H1 (cell line): ENCODE results near the gene ASPG. TPM values are rescaled to one million over a fixed set of nuclear protein-coding genes. Genes with fewer than 3 reads are reported as not detected.
A peak's percentile ranks its signal among the peaks of the same experiment; 100 is the strongest.

Experiments
- CTCF ChIA-PET: fragments of 300-600 bp; sonication (Branson Sonifier 250); formaldehyde crosslinking; loops from one replicate; lab custom pipeline; 2021; ENCODE audit not compliant: partially characterized antibody; lab: Charles Lee
- POLR2A ChIA-PET: fragments of 300-600 bp; sonication (Branson Sonifier 250); formaldehyde crosslinking; loops from one replicate; lab custom pipeline; 2021; ENCODE audit warnings: inconsistent platforms; ENCODE audit not compliant: partially characterized antibody; lab: Charles Lee
- DNase-seq, 2 experiments: peaks; one replicate each; pipeline versions ENCODE4 v3.0.0 to v3.0.0-alpha.2; 2010 to 2022; ENCODE audit warnings: low spot score in 2 of 2, low read depth in 1 of 2, mixed read lengths in 1 of 2
- FAIRE-seq: peaks from 2 replicates; lab custom pipeline; 2011; peaks lifted over from hg19 to GRCh38; lab: Jason Lieb, UNC
- H2AFZ ChIP-seq: 2 replicates; pipeline ENCODE4 v1.8.1; 2012; ENCODE audit warnings: low read length, inconsistent platforms
- H2AK5ac ChIP-seq: 2 replicates; pipeline ENCODE4 v1.6.1; 2013; ENCODE audit warnings: low read depth, low read length
- H2BK120ac ChIP-seq: replicated peaks from 2 replicates; pipeline ENCODE3; 2013; ENCODE audit warnings: low read depth, low read length, inconsistent platforms
- H2BK12ac ChIP-seq: 2 replicates; pipeline ENCODE4 v1.6.1; 2013; ENCODE audit warnings: low read depth, low read length
- H2BK15ac ChIP-seq: 2 replicates; pipeline ENCODE4 v1.6.1; 2013; ENCODE audit warnings: low read length
- H2BK20ac ChIP-seq: 2 replicates; pipeline ENCODE4 v1.6.1; 2013; ENCODE audit warnings: low read length
- H2BK5ac ChIP-seq: 2 replicates; pipeline ENCODE4 v1.6.1; 2013; ENCODE audit warnings: low read depth, low read length
- H3K14ac ChIP-seq: 2 replicates; pipeline ENCODE4 v1.6.1; 2013; ENCODE audit warnings: inconsistent platforms; ENCODE audit not compliant: insufficient read length
- H3K18ac ChIP-seq: 2 replicates; pipeline ENCODE4 v1.6.1; 2013; ENCODE audit warnings: low read length; ENCODE audit errors: extremely low read depth
- H3K23ac ChIP-seq: 2 replicates; pipeline ENCODE4 v1.6.1; 2013; ENCODE audit warnings: inconsistent platforms; ENCODE audit not compliant: insufficient read length
- H3K23me2 ChIP-seq: 2 replicates; pipeline ENCODE4 v1.6.1; 2013; ENCODE audit warnings: low read depth, low read length
- H3K27ac ChIP-seq: 2 replicates; pipeline ENCODE4 v1.6.1; 2011; ENCODE audit warnings: low read depth, low read length, inconsistent platforms
- H3K27me3 ChIP-seq, 4 experiments: replicated peaks in 1 of 4; 1 replicate in 1 of 4; 2 replicates in 3 of 4; pipeline versions ENCODE4 v1.6.1 to v1.8.1; 2011 to 2013; ENCODE audit warnings: low read length in 3 of 4, mild to moderate bottlenecking in 3 of 4, inconsistent platforms in 2 of 4, mixed read lengths in 2 of 4, moderate library complexity in 1 of 4; ENCODE audit not compliant: control insufficient read depth in 3 of 4, insufficient read depth in 3 of 4; ENCODE audit errors: extremely low read depth in 1 of 4
- H3K36me3 ChIP-seq, 4 experiments: 2 replicates each; pipeline versions ENCODE4 v1.6.1 to v1.8.1; 2011 to 2013; ENCODE audit warnings: mild to moderate bottlenecking in 4 of 4, low read length in 3 of 4, moderate library complexity in 2 of 4, control low read depth in 1 of 4, inconsistent platforms in 1 of 4; ENCODE audit not compliant: insufficient read depth in 4 of 4, control insufficient read depth in 2 of 4
- H3K4ac ChIP-seq: replicated peaks from 2 replicates; pipeline ENCODE3; 2013; ENCODE audit warnings: low read length, low read depth, mixed read lengths, inconsistent platforms; ENCODE audit not compliant: insufficient read length
- H3K4me1 ChIP-seq, 4 experiments: replicated peaks in 1 of 4; 1 replicate in 1 of 4; 2 replicates in 3 of 4; pipeline versions ENCODE4 v1.6.1 to v1.8.1; 2011 to 2013; ENCODE audit warnings: low read length in 3 of 4, inconsistent platforms in 2 of 4, mixed read lengths in 1 of 4; ENCODE audit not compliant: insufficient read depth in 4 of 4, control insufficient read depth in 3 of 4
- H3K4me2 ChIP-seq, 2 experiments: 2 replicates each; pipeline versions ENCODE4 v1.6.1 to v1.8.1; 2011 to 2013; ENCODE audit warnings: low read depth in 2 of 2, low read length in 2 of 2, control low read depth in 1 of 2, inconsistent platforms in 1 of 2, mild to moderate bottlenecking in 1 of 2; ENCODE audit not compliant: insufficient read depth in 1 of 2
- H3K4me3 ChIP-seq, 4 experiments: fragments of 200-600, 300-600 bp in 1 of 4; sonication (generic), shearing (Covaris generic), sonication (Bioruptor Twin) in 1 of 4; 2 replicates each; pipeline versions ENCODE4 v1.5.1 to v1.8.1; 2011 to 2016; ENCODE audit warnings: low read length in 4 of 4, low read depth in 3 of 4, control low read depth in 2 of 4, inconsistent platforms in 2 of 4, mild to moderate bottlenecking in 2 of 4, mixed read lengths in 1 of 4, moderate library complexity in 1 of 4; ENCODE audit not compliant: insufficient read depth in 2 of 4; ENCODE audit errors: extremely low read depth in 1 of 4
- H3K56ac ChIP-seq: replicated peaks from 2 replicates; pipeline ENCODE3; 2013; ENCODE audit warnings: low read depth, mild to moderate bottlenecking, mixed read lengths, low read length, inconsistent platforms; ENCODE audit not compliant: insufficient read length
- H3K79me1 ChIP-seq: 2 replicates; pipeline ENCODE4 v1.6.1; 2013; ENCODE audit warnings: low read depth, low read length, control low read depth
- H3K79me2 ChIP-seq, 2 experiments: 2 replicates each; pipeline versions ENCODE4 v1.6.1 to v1.8.1; 2012 to 2013; ENCODE audit warnings: low read length in 2 of 2, mild to moderate bottlenecking in 2 of 2, inconsistent platforms in 1 of 2; ENCODE audit not compliant: insufficient read depth in 2 of 2, control insufficient read depth in 1 of 2
- H3K9ac ChIP-seq, 4 experiments: replicated peaks in 1 of 4; 1 replicate in 1 of 4; 2 replicates in 3 of 4; pipeline versions ENCODE4 v1.6.1 to v1.8.1; 2011 to 2013; ENCODE audit warnings: low read depth in 3 of 4, low read length in 3 of 4, control low read depth in 2 of 4, mild to moderate bottlenecking in 2 of 4, moderate library complexity in 2 of 4, inconsistent platforms in 1 of 4; ENCODE audit errors: extremely low read depth in 1 of 4
- H3K9me3 ChIP-seq, 2 experiments: 2 replicates each; pipeline versions ENCODE4 v1.6.1 to v1.8.1; 2012 to 2013; ENCODE audit warnings: mild to moderate bottlenecking in 2 of 2, moderate library complexity in 2 of 2, control low read depth in 1 of 2, inconsistent platforms in 1 of 2, low read depth in 1 of 2, low read length in 1 of 2, mixed read lengths in 1 of 2; ENCODE audit not compliant: insufficient read depth in 2 of 2
- H4K20me1 ChIP-seq, 2 experiments: replicated peaks in 1 of 2; 2 replicates each; pipeline versions ENCODE3 to v1.8.1; 2011 to 2013; ENCODE audit warnings: inconsistent platforms in 2 of 2, low read length in 2 of 2, mild to moderate bottlenecking in 1 of 2; ENCODE audit not compliant: insufficient read depth in 2 of 2, control insufficient read depth in 1 of 2
- H4K5ac ChIP-seq: 2 replicates; pipeline ENCODE4 v1.6.1; 2013; ENCODE audit warnings: low read length, low read depth, mixed read lengths, inconsistent platforms; ENCODE audit not compliant: insufficient read length
- H4K8ac ChIP-seq: 2 replicates; pipeline ENCODE4 v1.8.0; 2013; ENCODE audit warnings: mild to moderate bottlenecking, moderate library complexity, low read length, inconsistent platforms; ENCODE audit not compliant: insufficient read depth; ENCODE audit errors: extremely low read depth
- H4K91ac ChIP-seq: replicated peaks from 2 replicates; pipeline ENCODE3; 2013; ENCODE audit warnings: low read length, mixed read lengths, inconsistent platforms; ENCODE audit not compliant: insufficient read length
- CBX5 ChIP-seq: fragments of 300-800, 300-1000 bp; sonication (generic); IDR thresholded peaks from 2 replicates; pipeline ENCODE4 v1.7.1; 2016; ENCODE audit warnings: antibody characterized with exemption, low read length, low read depth
- JUN ChIP-seq: IDR thresholded peaks from 2 replicates; pipeline ENCODE4 v1.6.1; 2011; ENCODE audit warnings: low read depth, mild to moderate bottlenecking, improper control_type of control experiment, low read length
- KDM1A ChIP-seq: fragments of 200-600, 300-600 bp; sonication (generic); IDR thresholded peaks from 2 replicates; pipeline ENCODE4 v1.7.1; 2016; ENCODE audit warnings: mild to moderate bottlenecking, low read length, borderline replicate concordance
- POU5F1 ChIP-seq: IDR thresholded peaks from 2 replicates; pipeline ENCODE4 v1.6.1; 2011; ENCODE audit warnings: low read depth, mild to moderate bottlenecking, low read length, moderate library complexity
- RFX5 ChIP-seq: IDR thresholded peaks from 2 replicates; pipeline ENCODE4 v1.6.1; 2011; ENCODE audit warnings: low read depth, low read length, improper control_type of control experiment, borderline replicate concordance
- SP4 ChIP-seq: IDR thresholded peaks from 2 replicates; pipeline ENCODE4 v1.6.1; 2012; ENCODE audit warnings: low read length, inconsistent platforms
- WGBS, 2 experiments: shearing (Covaris generic) in 1 of 2; methylation state at CpG; one replicate each; pipeline versions ENCODE4 v1.1.6 to v1.1.7; 2013 to 2015; ENCODE audit warnings: low lambda C conversion rate in 2 of 2, mixed read lengths in 2 of 2, inconsistent platforms in 1 of 2, low coverage in 1 of 2, missing lambda C conversion rate in 1 of 2; ENCODE audit not compliant: insufficient replicate concordance in 2 of 2, insufficient coverage in 1 of 2, insufficient read length in 1 of 2; ENCODE audit errors: extremely low coverage in 1 of 2, missing lambda C conversion rate in 1 of 2; 5-methylcytosine and 5-hydroxymethylcytosine counted together
- polyA plus RNA-seq, 7 experiments: library from polyadenylated mRNA; depleted of rRNA in 3 of 7; stranded (reverse) in 5 of 7; unstranded in 2 of 7; fragments of >200 nt in 5 of 7; fragments of 200-250 nt in 2 of 7; gene quantifications; 1 replicate in 5 of 7; 2 replicates in 1 of 7; 4 replicates in 1 of 7; pipeline versions ENCODE4 v1.2.1 to v1.2.3, GENCODE V29; 2011 to 2013; ENCODE audit warnings: missing spikeins in 2 of 7, mixed read lengths in 2 of 7
- total RNA-seq: library from RNA; stranded (reverse); fragmentation: NEBNext Ultra II Directional; extraction: Animal tissue kit (Norgen Biotek cat#: 25700); gene quantifications from 2 replicates; pipeline ENCODE4 v1.2.1, GENCODE V29; 2021

Gene ASPG
- total and polyA plus RNA-seq, 2 of the 8 experiments (the other 6 are each of a cell fraction or from before 2014, with no cell fraction given): 0.34 to 0.59 TPM

DNA sequence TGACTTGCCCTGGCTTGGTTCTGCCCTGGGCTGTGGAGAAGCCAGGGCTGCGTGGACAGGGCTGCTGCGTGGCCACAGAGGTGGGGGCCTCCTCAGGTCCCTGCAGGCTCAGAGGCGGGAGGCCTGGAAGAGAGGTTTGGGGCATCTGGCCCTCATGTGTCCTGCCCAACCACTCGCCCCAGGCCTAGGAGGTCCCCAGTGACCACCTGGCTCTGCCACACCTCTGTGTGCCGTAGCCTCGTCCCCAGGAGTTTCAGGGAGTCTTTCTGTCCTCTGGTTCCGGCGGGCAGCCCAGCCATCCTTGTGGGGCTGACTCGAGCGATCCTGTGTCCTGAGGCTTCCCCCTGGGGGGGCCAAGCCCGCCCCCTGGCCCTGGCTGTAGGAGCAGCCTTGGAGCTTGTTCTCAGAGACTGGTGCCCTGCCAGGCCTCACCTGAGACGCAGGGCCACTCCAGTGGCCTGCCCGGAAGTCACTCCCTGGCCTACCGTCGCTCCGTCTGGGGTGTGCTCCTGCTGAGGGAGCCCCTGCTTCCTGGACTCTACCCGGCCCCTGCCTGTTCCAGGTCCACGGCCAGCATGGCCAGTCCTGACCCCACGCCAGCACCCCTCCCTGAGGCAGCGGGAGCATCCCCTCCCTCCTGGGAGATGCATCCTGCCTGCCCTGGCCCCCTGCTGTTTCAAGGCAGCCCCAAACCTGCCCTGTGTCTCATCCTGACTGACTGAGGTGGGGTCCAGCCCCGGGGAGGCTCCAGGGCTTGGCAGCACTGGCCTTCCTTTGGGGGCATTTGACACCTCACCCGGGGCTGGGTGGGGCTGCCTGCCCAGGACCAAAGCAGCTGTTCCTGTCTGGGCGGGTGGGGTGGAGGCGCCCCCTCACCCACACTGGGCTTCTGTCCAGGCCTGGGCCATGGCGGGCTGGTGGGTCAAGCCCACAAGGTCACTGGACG lies 13.9 kb downstream of the ASPG start:
- peaks cover 0 to 2% (median under 1%) of the 10 kb centered on the region in 4 experiments; a peak in 3 of 7 replicates for H3K4me1 ChIP-seq
- no peak overlapping the region for H2BK120ac ChIP-seq
- H4K8ac ChIP-seq: peak overlapping the region; percentile 25; the same call in 1 of the 2 replicates
- H2AFZ ChIP-seq: no peak overlapping the region
- no peak overlapping the region for H3K4me3 ChIP-seq
- H3K79me1 ChIP-seq: no peaks in the 10 kb centered on the region
- no peak overlapping the region for H2AK5ac ChIP-seq
- DNase-seq (no peak), FAIRE-seq (no peak)
- H3K27me3 ChIP-seq: no peaks in the 10 kb centered on the region; a peak in 3 of 7 replicates
- no peaks in the 10 kb centered on the region for H3K9me3 ChIP-seq
- H3K79me2 ChIP-seq: no peaks in the 10 kb centered on the region
- H3K23ac ChIP-seq: no peak overlapping the region
- H3K4ac ChIP-seq: no peak overlapping the region
- TF ChIP-seq RFX5 (no peak), SP4 (no peak), CBX5 (no peak), POU5F1 (no peak), KDM1A (no peak), JUN (no peak)
- no peak overlapping the region for H3K14ac ChIP-seq
- H4K5ac ChIP-seq: no peak overlapping the region
- no peaks in the 10 kb centered on the region for H4K20me1 ChIP-seq
- H2BK12ac ChIP-seq: no peak overlapping the region
- H3K56ac ChIP-seq: no peak overlapping the region
- no peak overlapping the region for H2BK15ac ChIP-seq
- H3K9ac ChIP-seq: 0 out of 7 replicates have a peak overlapping the region, but pooled peaks of 1 of the 4 experiments have one; percentile 13
- H3K27ac ChIP-seq: no peak overlapping the region
- CTCF ChIA-PET: interaction anchor here (0.6 to 2.2 kb wide), 10 partner anchors 7 to 45 kb away, joined by 3 to 9 read pairs (median 3); no protein-coding TSS in a partner anchor
- H3K18ac ChIP-seq: no peak overlapping the region
- H4K91ac ChIP-seq: no peak overlapping the region
- 89% methylated on average over 18 of the region's 26 CpGs; no CpG with 5 or more reads in 1 of the 2 experiments for WGBS, 2 experiments
- no peak overlapping the region for H2BK5ac ChIP-seq
- H3K23me2 ChIP-seq: no peaks in the 10 kb centered on the region
- H2BK20ac ChIP-seq: no peak overlapping the region
- no peaks in the 10 kb centered on the region for H3K36me3 ChIP-seq
- H3K4me2 ChIP-seq: no peak overlapping the region
- POLR2A ChIA-PET: no interaction called here
